Liver (tissue), 9 donors: ENCODE measurements around the gene BATF. TPM values are rescaled to one million over a fixed set of nuclear protein-coding genes. Genes with fewer than 3 reads are reported as not detected.

ENCODE experiments used
- DNase-seq: peaks from one replicate; pipeline ENCODE4 v3.0.0-alpha.2; 2017; ENCODE audit warnings: low spot score
- H3K27ac ChIP-seq, 2 donors: one replicate each; pipeline ENCODE4 v1.7.0; 2013; ENCODE audit warnings: inconsistent platforms in 2 of 2, low read length in 2 of 2, control low read depth in 1 of 2, low read depth in 1 of 2, mild to moderate bottlenecking in 1 of 2
- H3K27me3 ChIP-seq, 4 donors: one replicate each; pipeline versions ENCODE4 v1.6.1 to v1.7.0; 2013; ENCODE audit warnings: low read length in 3 of 4, inconsistent platforms in 1 of 4, mild to moderate bottlenecking in 1 of 4, moderate library complexity in 1 of 4; ENCODE audit not compliant: control insufficient read depth in 4 of 4, insufficient read depth in 4 of 4
- H3K36me3 ChIP-seq, 4 donors: one replicate each; pipeline versions ENCODE4 v1.6.1 to v1.7.0; 2013; ENCODE audit warnings: low read length in 3 of 4, mild to moderate bottlenecking in 3 of 4, low read depth in 1 of 4, moderate library complexity in 1 of 4; ENCODE audit not compliant: control insufficient read depth in 4 of 4, insufficient read depth in 3 of 4
- H3K4me1 ChIP-seq, 4 donors: one replicate each; pipeline versions ENCODE4 v1.6.1 to v1.7.0; 2013; ENCODE audit warnings: low read length in 3 of 4, mild to moderate bottlenecking in 3 of 4, moderate library complexity in 1 of 4; ENCODE audit not compliant: control insufficient read depth in 4 of 4, insufficient read depth in 4 of 4
- H3K4me3 ChIP-seq, 3 donors: one replicate each; pipeline versions ENCODE4 v1.6.1 to v1.7.0; 2013; ENCODE audit warnings: low read length in 3 of 3, control low read depth in 1 of 3, low read depth in 1 of 3, mild to moderate bottlenecking in 1 of 3
- H3K9ac ChIP-seq, 2 donors: one replicate each; pipeline ENCODE4 v1.7.0; 2013; ENCODE audit warnings: low read length in 2 of 2, mild to moderate bottlenecking in 2 of 2, moderate library complexity in 2 of 2, control low read depth in 1 of 2, low read depth in 1 of 2
- H3K9me3 ChIP-seq, 4 donors: one replicate each; pipeline versions ENCODE4 v1.6.1 to v1.7.0; 2013; ENCODE audit warnings: low read length in 3 of 4; ENCODE audit not compliant: control insufficient read depth in 4 of 4
- ATF3 ChIP-seq: IDR thresholded peaks from 2 replicates; pipeline ENCODE4 v1.6.1; 2016; ENCODE audit warnings: antibody characterized with exemption
- EGR1 ChIP-seq, 2 donors: IDR thresholded peaks; 2 replicates each; pipeline ENCODE4 v1.6.1; 2016 to 2018; ENCODE audit warnings: antibody characterized with exemption in 2 of 2, low read depth in 2 of 2
- FOXA1 ChIP-seq: IDR thresholded peaks from 2 replicates; pipeline ENCODE4 v1.6.1; 2016; ENCODE audit warnings: antibody characterized with exemption
- FOXA2 ChIP-seq: IDR thresholded peaks from 2 replicates; pipeline ENCODE4 v1.6.1; 2016; ENCODE audit warnings: antibody characterized with exemption
- GABPA ChIP-seq, 2 donors: IDR thresholded peaks in 1 of 2; conservative IDR thresholded peaks in 1 of 2; 2 replicates each; pipeline ENCODE4 v1.6.1; 2016; ENCODE audit warnings: antibody characterized with exemption in 2 of 2, mild to moderate bottlenecking in 1 of 2, moderate library complexity in 1 of 2
- HNF4A ChIP-seq, 2 donors: conservative IDR thresholded peaks; 2 replicates each; pipeline ENCODE4 v1.6.1; 2016; ENCODE audit warnings: antibody characterized with exemption in 2 of 2, mild to moderate bottlenecking in 2 of 2
- HNF4G ChIP-seq: IDR thresholded peaks from 2 replicates; pipeline ENCODE4 v1.6.1; 2016; ENCODE audit warnings: antibody characterized with exemption
- JUND ChIP-seq, 2 donors: IDR thresholded peaks; 2 replicates each; pipeline ENCODE4 v1.6.1; 2016; ENCODE audit warnings: antibody characterized with exemption in 2 of 2
- MAX ChIP-seq: IDR thresholded peaks from 2 replicates; pipeline ENCODE4 v1.6.1; 2016; ENCODE audit warnings: antibody characterized with exemption
- NR2F2 ChIP-seq: IDR thresholded peaks from 2 replicates; pipeline ENCODE4 v1.6.1; 2016; ENCODE audit warnings: antibody characterized with exemption
- RAD21 ChIP-seq, 2 donors: IDR thresholded peaks; 2 replicates each; pipeline ENCODE4 v1.6.1; 2016; ENCODE audit warnings: antibody characterized with exemption in 2 of 2, mild to moderate bottlenecking in 2 of 2
- RXRA ChIP-seq, 2 donors: IDR thresholded peaks; 2 replicates each; pipeline ENCODE4 v1.6.1; 2017 to 2018; ENCODE audit warnings: antibody characterized with exemption in 2 of 2, mild to moderate bottlenecking in 1 of 2
- SP1 ChIP-seq: IDR thresholded peaks from 2 replicates; pipeline ENCODE4 v1.6.1; 2018; ENCODE audit warnings: antibody characterized with exemption, mild to moderate bottlenecking
- TAF1 ChIP-seq: conservative IDR thresholded peaks from 2 replicates; pipeline ENCODE4 v1.6.1; 2016; ENCODE audit warnings: antibody characterized with exemption, mild to moderate bottlenecking
- YY1 ChIP-seq: IDR thresholded peaks from 2 replicates; pipeline ENCODE4 v1.6.1; 2016; ENCODE audit warnings: antibody characterized with exemption, mild to moderate bottlenecking
- ZBTB33 ChIP-seq: IDR thresholded peaks from 2 replicates; pipeline ENCODE4 v1.6.1; 2016; ENCODE audit warnings: antibody characterized with exemption
- WGBS: extraction: QIAGEN DNeasy Blood & Tissue Kit; methylation state at CpG from one replicate; pipeline ENCODE4 v1.1.7; 2013; 5-methylcytosine and 5-hydroxymethylcytosine counted together
- polyA plus RNA-seq, 2 donors: library from polyadenylated mRNA; stranded (reverse) in 1 of 2; unstranded in 1 of 2; fragments of 200-250 nt in 1 of 2; fragments of >200 nt in 1 of 2; fragmentation: Nextera tagmentation in 1 of 2; extraction: Ambion mirVana in 1 of 2; gene quantifications; one replicate each; pipeline versions ENCODE4 v1.2.1 to v1.2.3, GENCODE V29; 2013 to 2015
- total RNA-seq, 2 donors: library from RNA; depleted of rRNA; stranded (reverse); fragments of >200 nt; gene quantifications; one replicate each; pipeline ENCODE4 v1.2.3, GENCODE V29; 2014
- TF ChIP-seq, protein P1 (sequence below): IDR thresholded peaks from 2 replicates; pipeline ENCODE4 v1.6.1; 2016; ENCODE audit warnings: antibody characterized with exemption, mild to moderate bottlenecking
- TF ChIP-seq, protein P2 (sequence below): fragments of 150-350 bp; IDR thresholded peaks from 2 replicates; pipeline ENCODE4 v1.5.1; 2017; ENCODE audit warnings: improper control_type of control experiment, low read depth, low read length; ENCODE audit not compliant: missing input control
- donor health status: healthy.
- donor health status: healthy.
- donor health status: healthy.
- donor health status: healthy.
- donor health status: healthy.

BATF gene
- total and polyA plus RNA-seq, 4 donors: 0.77 to 2.1 (median 1.0) TPM

DNA sequence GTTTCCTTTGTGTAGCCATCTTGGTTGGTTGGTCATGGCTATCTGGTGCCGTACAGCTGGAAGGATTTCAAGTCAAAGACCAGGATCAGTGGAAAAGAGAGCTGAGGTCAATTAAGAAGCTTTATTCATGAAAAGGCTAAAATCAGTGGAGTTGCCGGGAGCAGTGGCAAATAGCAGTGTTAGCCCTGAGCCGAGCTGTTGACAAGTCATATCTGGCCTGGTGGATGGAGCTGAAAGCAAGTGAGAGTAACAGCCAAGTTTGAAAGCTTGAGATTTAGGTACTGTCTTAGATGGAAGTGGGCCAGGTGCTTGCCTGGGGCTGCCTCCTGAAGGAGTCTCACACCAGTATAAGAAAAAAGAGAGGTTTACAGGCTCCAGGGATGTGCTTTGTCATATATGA, 9.0 kb downstream of the BATF start (continued):
- no peak for TF ChIP-seq YY1
- no peak for TF ChIP-seq RAD21 (IDR thresholded peaks at IDR 0.05)

DNA sequence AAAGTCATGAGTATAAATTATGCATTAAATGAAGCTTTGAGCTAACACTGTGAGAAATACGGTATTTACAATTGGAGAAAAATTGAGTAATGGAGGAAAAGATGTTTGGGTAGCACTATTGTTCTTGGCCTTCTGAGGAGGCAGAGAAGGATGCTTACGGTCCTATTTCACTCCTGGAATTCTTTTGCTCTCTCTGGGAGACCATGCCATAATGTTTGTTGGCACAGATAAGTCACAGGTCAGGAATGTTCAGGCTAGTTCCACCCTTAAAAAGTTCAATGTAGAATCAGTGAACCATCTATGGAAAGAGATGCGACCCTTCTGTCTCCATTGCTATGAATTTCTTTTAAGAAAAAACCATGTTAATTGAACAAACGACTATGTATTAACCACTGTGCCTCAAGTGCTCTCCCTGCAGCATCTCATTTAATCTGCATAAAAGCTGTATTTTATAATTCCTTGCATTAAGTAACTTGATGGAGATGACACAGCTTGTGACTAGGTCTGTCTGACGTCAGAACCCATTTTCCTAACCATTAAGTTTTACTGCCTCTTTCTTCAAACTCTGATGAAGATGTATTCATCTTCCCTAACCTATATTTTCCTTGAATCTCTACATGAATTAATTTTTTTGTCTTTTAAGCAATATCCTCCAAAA, 9.5 kb downstream of the BATF start:
- Histone ChIP-seq H3K27ac (no peak overlapping the region), H3K4me1 (peaks cover 0 to 13% (median 1%) of the 10 kb centered on the region in 4 donors), H3K9me3 (no peaks in the 10 kb centered on the region), H3K27me3 (no peaks in the 10 kb centered on the region), H3K4me3 (no peak overlapping the region), H3K9ac (no peak overlapping the region), H3K36me3 (no peaks in the 10 kb centered on the region)
- no peak for DNase-seq
- WGBS: 88% methylated on average over 5 of the region's 5 CpGs
- no peak for TF ChIP-seq ATF3

DNA sequence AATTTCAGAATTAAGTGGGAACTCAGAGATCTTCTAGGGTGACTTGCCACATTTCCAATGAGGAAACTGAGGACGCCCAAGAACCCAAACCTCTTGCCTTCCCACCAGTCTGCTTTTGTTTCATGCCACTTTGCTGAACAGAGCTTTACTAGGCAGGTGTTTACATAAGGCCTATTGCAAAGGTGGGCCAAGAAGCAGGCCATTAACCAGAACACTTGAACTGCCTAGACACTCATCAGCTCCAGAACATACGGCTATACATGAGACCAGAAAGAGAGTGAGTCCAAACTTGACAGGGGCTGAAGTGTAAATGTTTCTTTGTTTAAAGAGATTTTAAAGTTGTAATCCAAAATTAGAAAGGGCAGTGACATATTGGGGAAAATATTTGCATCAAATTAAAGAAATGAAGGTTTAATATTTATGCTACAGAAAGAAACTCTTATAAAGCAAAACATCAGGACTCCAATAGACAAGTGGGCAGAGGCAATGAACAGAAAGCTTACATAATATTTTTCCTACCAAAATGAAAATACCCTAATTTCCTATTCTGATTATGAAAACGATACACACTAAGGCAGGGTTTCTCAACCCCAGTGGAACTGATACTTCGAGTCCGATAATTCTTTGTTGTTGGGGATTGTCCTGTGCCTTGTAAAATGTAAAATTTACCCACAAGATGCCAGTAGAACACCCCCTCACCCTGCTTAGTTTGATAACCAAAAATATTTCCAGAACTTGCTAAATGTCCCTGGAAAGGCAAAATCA, 11.7 kb downstream of the BATF start:
- peaks cover 0 to 13% (median 1%) of the 10 kb centered on the region in 4 donors for H3K4me1 ChIP-seq
- no peak overlapping the region for H3K27ac ChIP-seq
- TF ChIP-seq JUND (IDR thresholded peaks at IDR 0.05) (no peak), TAF1 (no peak), NR2F2 (no peak), HNF4G (no peak), ATF3 (no peak), GABPA (IDR thresholded peaks at IDR 0.05 in 1 of 2, conservative IDR thresholded peaks at IDR 0.05 in 1 of 2) (no peak), RXRA (IDR thresholded peaks at IDR 0.05) (no peak), MAX (no peak), FOXA2 (no peak), YY1 (no peak), HNF4A (conservative IDR thresholded peaks at IDR 0.05) (no peak), FOXA1 (no peak), EGR1 (IDR thresholded peaks at IDR 0.05; ENCODE audit: low read depth in 2 of 2) (no peak), ZBTB33 (no peak), RAD21 (IDR thresholded peaks at IDR 0.05) (no peak), SP1 (no peak)
- TF ChIP-seq, protein P1, sequence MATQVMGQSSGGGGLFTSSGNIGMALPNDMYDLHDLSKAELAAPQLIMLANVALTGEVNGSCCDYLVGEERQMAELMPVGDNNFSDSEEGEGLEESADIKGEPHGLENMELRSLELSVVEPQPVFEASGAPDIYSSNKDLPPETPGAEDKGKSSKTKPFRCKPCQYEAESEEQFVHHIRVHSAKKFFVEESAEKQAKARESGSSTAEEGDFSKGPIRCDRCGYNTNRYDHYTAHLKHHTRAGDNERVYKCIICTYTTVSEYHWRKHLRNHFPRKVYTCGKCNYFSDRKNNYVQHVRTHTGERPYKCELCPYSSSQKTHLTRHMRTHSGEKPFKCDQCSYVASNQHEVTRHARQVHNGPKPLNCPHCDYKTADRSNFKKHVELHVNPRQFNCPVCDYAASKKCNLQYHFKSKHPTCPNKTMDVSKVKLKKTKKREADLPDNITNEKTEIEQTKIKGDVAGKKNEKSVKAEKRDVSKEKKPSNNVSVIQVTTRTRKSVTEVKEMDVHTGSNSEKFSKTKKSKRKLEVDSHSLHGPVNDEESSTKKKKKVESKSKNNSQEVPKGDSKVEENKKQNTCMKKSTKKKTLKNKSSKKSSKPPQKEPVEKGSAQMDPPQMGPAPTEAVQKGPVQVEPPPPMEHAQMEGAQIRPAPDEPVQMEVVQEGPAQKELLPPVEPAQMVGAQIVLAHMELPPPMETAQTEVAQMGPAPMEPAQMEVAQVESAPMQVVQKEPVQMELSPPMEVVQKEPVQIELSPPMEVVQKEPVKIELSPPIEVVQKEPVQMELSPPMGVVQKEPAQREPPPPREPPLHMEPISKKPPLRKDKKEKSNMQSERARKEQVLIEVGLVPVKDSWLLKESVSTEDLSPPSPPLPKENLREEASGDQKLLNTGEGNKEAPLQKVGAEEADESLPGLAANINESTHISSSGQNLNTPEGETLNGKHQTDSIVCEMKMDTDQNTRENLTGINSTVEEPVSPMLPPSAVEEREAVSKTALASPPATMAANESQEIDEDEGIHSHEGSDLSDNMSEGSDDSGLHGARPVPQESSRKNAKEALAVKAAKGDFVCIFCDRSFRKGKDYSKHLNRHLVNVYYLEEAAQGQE: no peak
- TF ChIP-seq, protein P2, sequence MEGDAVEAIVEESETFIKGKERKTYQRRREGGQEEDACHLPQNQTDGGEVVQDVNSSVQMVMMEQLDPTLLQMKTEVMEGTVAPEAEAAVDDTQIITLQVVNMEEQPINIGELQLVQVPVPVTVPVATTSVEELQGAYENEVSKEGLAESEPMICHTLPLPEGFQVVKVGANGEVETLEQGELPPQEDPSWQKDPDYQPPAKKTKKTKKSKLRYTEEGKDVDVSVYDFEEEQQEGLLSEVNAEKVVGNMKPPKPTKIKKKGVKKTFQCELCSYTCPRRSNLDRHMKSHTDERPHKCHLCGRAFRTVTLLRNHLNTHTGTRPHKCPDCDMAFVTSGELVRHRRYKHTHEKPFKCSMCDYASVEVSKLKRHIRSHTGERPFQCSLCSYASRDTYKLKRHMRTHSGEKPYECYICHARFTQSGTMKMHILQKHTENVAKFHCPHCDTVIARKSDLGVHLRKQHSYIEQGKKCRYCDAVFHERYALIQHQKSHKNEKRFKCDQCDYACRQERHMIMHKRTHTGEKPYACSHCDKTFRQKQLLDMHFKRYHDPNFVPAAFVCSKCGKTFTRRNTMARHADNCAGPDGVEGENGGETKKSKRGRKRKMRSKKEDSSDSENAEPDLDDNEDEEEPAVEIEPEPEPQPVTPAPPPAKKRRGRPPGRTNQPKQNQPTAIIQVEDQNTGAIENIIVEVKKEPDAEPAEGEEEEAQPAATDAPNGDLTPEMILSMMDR: no peak
- no peaks in the 10 kb centered on the region for H3K9me3 ChIP-seq
- no peak overlapping the region for H3K4me3 ChIP-seq
- 84% methylated on average over 5 of the region's 5 CpGs for WGBS
- no peak for DNase-seq
- no peaks in the 10 kb centered on the region for H3K36me3 ChIP-seq
- H3K9ac ChIP-seq: no peak overlapping the region
- no peaks in the 10 kb centered on the region for H3K27me3 ChIP-seq
